Measurements from ENCODE around the gene NR0B2. TPM values are rescaled to one million over a fixed set of nuclear protein-coding genes. Genes with fewer than 3 reads are reported as not detected.
A peak's percentile ranks its signal among the peaks of the same experiment; 100 is the strongest.

Gene NR0B2
- total RNA-seq, 1 donor from 2014 or later = not detected

DNA sequence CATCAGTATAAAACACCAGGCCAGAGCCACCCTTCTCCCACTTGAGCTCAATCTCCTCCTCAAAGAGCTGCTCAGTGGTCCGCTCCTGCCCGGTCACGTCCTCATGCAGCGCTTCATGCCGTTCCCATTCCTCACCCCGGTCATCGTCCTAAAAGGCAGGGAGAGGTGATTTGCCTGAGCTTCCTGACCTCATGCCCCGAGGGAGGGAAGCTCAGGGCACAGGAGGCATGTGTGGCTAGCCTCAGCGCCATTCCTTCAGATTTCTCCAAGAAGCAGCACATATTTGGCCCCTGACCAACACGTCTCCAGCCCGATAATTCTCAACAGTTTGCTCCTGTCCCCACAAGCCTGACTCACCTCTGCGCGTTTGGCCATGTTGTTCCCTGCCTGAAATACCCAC is 19.5 kb downstream of the NR0B2 start:
- H3K27ac Mint-ChIP-seq (ENCODE audit: unreplicated experiment) = no peak overlapping the region
- peaks cover 25% of the 10 kb centered on the region for H3K4me1 Mint-ChIP-seq (ENCODE audit: unreplicated experiment)
- TF ChIP-seq, protein P1, sequence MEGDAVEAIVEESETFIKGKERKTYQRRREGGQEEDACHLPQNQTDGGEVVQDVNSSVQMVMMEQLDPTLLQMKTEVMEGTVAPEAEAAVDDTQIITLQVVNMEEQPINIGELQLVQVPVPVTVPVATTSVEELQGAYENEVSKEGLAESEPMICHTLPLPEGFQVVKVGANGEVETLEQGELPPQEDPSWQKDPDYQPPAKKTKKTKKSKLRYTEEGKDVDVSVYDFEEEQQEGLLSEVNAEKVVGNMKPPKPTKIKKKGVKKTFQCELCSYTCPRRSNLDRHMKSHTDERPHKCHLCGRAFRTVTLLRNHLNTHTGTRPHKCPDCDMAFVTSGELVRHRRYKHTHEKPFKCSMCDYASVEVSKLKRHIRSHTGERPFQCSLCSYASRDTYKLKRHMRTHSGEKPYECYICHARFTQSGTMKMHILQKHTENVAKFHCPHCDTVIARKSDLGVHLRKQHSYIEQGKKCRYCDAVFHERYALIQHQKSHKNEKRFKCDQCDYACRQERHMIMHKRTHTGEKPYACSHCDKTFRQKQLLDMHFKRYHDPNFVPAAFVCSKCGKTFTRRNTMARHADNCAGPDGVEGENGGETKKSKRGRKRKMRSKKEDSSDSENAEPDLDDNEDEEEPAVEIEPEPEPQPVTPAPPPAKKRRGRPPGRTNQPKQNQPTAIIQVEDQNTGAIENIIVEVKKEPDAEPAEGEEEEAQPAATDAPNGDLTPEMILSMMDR (IDR thresholded peaks at IDR 0.05) = no peak
- H3K36me3 Mint-ChIP-seq (ENCODE audit: unreplicated experiment) = peaks cover 31% of the 10 kb centered on the region
- H3K9me3 Mint-ChIP-seq (ENCODE audit: unreplicated experiment) = no peaks in the 10 kb centered on the region
- no peak for DNase-seq (ENCODE audit: extremely low spot score, unreplicated experiment)
- no peak overlapping the region for H3K4me3 Mint-ChIP-seq (ENCODE audit: unreplicated experiment)
- no peaks in the 10 kb centered on the region for H3K27me3 Mint-ChIP-seq (ENCODE audit: unreplicated experiment)

DNA sequence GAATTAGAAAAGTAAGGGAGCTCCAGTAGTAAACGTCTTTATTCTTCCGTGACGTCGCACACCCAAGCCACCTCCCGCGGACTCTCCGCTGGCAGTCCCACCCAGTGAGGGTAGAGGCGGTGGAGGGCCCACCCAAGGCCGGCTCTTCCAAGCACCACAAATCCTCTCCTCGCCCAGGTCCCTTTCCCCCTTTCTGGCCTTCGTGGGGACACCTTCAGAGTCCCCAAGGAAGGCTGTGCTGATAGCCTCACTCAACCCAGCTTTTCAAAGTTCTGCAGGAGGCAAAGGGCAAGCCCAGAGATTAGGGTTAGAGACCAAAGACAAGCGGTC is 23.3 kb downstream of the NR0B2 start:
- Mint-ChIP-seq H3K9me3 (ENCODE audit: unreplicated experiment) (no peaks in the 10 kb centered on the region), H3K27me3 (ENCODE audit: unreplicated experiment) (no peaks in the 10 kb centered on the region), H3K4me3 (ENCODE audit: unreplicated experiment) (peak overlapping the region; percentile 89), H3K36me3 (ENCODE audit: unreplicated experiment) (peaks cover 35% of the 10 kb centered on the region), H3K4me1 (ENCODE audit: unreplicated experiment) (peaks cover 30% of the 10 kb centered on the region), H3K27ac (ENCODE audit: unreplicated experiment) (peak overlapping the region; percentile 96)
- TF ChIP-seq, protein P1 (IDR thresholded peaks at IDR 0.05) = no peak
- DNase-seq (ENCODE audit: extremely low spot score, unreplicated experiment) = no peak

DNA sequence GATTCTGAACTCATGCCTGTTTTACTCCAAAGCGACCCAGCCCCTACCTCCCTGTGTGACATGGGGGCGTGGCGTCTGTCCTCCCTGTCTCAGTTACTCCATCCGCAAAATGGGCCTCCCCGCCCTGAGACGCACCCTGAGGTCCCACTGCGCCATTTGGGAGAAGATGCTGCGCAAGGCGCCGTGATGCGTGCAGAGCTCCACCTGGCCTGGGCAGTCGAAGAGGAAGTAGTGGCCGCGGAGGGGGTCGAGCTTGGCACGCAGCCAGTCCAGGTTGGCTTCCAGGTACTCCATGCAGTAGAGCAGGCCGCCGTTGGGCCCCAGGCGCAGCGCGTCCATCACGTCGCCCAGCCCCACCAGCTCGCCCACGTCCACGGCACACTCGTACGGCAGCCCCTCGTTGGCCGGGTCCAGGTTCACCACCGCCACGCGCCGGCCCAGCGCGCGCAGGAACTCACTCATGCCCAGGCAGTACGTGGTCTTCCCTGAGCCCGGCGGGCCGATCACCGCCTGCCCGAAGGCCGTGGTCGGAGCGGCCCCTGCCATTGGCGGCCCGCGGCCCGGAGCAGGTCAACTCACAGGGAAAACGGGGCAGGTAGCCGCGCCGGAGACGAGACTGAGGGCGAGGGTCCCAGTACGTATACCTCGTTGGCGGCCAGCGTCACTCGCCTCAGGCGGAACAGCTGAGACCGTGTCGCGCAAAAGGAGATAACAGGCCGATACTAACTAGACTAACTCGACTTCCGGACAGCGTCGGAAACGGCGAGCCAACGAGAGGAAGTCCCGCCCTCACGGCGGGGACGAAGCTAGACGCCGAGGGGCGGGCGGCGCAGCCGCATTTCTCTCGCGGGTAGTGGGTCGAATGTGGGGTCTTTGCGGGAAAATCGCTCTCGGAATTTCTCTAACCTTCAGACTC is 24.0 kb downstream of the NR0B2 start, which contains the start of gene GPN2:
Gene GPN2 (minus strand): TSS at position 733 of the 916 bp plus-strand sequence. CDS start 187 bp downstream, at position 546.
- Mint-ChIP-seq H3K4me1 (ENCODE audit: unreplicated experiment) (peaks cover 30% of the 10 kb centered on the region), H3K9me3 (ENCODE audit: unreplicated experiment) (no peaks in the 10 kb centered on the region), H3K27ac (ENCODE audit: unreplicated experiment) (peak within 1 kb of the TSS; percentile 96), H3K4me3 (ENCODE audit: unreplicated experiment) (peak within 1 kb of the TSS; percentile 89), H3K27me3 (ENCODE audit: unreplicated experiment) (no peaks in the 10 kb centered on the region), H3K36me3 (ENCODE audit: unreplicated experiment) (peaks cover 38% of the 10 kb centered on the region)
- DNase-seq (ENCODE audit: extremely low spot score, unreplicated experiment) = peak; percentile 91
- TF ChIP-seq, protein P1 (IDR thresholded peaks at IDR 0.05) = no peak

DNA sequence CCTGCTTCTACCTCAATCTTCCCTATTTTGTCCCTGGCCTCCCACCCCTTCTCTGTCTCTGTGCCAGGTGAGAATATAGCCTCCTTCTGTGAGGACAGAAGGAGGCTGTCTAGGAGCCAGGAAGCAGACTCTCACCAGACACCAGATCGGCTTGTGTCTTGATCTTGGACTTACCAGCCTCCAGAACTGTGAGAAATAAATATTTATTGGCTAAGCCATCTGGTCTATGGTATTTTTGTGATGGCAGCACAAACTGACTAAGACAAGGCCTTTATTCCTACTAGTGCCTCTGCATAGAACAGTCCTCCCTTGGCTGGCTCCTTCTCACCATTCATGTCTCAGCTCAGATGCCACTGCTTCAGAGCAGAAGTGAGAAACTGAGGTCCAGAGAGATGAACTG is 25.5 kb downstream of the NR0B2 start:
- Mint-ChIP-seq H3K36me3 (ENCODE audit: unreplicated experiment) (peaks cover 40% of the 10 kb centered on the region), H3K4me1 (ENCODE audit: unreplicated experiment) (peaks cover 30% of the 10 kb centered on the region), H3K27me3 (ENCODE audit: unreplicated experiment) (no peaks in the 10 kb centered on the region), H3K4me3 (ENCODE audit: unreplicated experiment) (peak overlapping the region; percentile 89), H3K9me3 (ENCODE audit: unreplicated experiment) (no peaks in the 10 kb centered on the region), H3K27ac (ENCODE audit: unreplicated experiment) (peak overlapping the region; percentile 96)
- TF ChIP-seq, protein P1 (IDR thresholded peaks at IDR 0.05) = no peak
- DNase-seq (ENCODE audit: extremely low spot score, unreplicated experiment) = no peak

DNA sequence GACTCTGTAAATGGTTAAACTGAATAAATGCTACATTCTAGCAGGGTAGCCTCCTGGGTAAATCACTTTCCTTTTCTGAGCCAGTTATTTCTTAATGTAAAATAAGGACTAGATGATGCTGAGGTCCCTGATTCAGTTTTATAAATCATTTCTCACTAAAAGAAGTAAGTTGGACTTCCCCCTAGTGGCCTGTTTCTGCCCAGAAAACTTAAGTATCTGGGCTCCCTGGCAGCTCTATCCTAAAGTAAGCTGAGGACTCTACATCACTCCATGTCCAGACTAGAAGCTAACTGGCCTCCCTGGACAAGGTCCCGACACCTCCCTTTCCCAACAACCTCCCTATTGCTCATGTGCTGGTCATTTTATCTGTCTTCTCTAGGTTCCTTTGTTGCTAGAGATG is 26.6 kb downstream of the NR0B2 start:
- Mint-ChIP-seq H3K27ac (ENCODE audit: unreplicated experiment) (peak overlapping the region; percentile 41), H3K36me3 (ENCODE audit: unreplicated experiment) (peaks cover 41% of the 10 kb centered on the region), H3K4me1 (ENCODE audit: unreplicated experiment) (peaks cover 30% of the 10 kb centered on the region), H3K4me3 (ENCODE audit: unreplicated experiment) (peak overlapping the region; percentile 52), H3K9me3 (ENCODE audit: unreplicated experiment) (no peaks in the 10 kb centered on the region), H3K27me3 (ENCODE audit: unreplicated experiment) (no peaks in the 10 kb centered on the region)
- no peak for DNase-seq (ENCODE audit: extremely low spot score, unreplicated experiment)
- TF ChIP-seq, protein P1 (IDR thresholded peaks at IDR 0.05) = peak; percentile 59
